Measurements from ENCODE around the gene CA6.
"Not testable (repeated sequence)": the region's sequence is repeated elsewhere in the genome, so short reads cannot be mapped to it uniquely, and the experiment has no call there.

The CA6 gene

GRCh38 chr1:8945568-8945967 lies at the start of gene CA6:
Gene CA6 (plus strand): TSS chr1:8945868. CDS start chr1:8945887, 19 bp downstream.
- no peak for DNase-seq (ENCODE audit: low read depth)

DNA sequence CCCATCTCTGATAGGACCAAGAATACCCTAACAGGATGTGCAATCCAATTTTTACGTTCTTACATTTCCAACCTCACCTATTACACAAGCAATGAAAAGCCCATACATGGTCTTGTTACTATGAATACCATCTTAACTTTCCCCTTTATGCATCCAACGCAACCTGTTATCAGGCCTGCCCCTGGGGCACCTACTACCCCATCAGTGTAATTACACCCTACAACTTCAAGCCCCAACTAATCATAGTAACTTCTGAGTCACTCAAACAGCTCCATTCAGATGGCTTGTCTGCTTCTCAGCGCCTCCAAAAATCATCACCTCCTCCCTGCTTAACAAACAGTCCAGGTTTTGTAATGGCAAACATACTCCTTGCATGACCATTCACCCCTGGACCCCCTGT lies 48.9 kb upstream of the CA6 start:
- DNase-seq (ENCODE audit: low read depth): not testable (repeated sequence)

DNA sequence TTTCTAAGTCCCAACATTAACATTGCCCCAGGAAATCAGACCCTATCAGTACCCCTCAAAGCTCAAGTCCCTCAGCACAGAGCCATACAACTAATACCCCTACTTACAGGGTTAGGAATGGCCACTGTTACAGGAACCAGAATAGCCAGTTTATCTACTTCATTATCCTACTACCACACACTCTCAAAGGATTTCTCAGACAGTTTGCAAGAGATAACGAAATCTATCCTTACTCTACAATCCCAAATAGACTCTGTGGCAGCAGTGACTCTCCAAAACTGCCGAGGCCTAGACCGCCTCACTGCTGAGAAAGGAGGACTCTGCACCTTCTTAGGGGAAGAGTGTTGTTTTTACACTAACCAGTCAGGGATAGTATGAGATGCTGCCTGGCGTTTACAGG lies 48.2 kb upstream of the CA6 start:
- not testable (repeated sequence) for DNase-seq (ENCODE audit: low read depth)

DNA sequence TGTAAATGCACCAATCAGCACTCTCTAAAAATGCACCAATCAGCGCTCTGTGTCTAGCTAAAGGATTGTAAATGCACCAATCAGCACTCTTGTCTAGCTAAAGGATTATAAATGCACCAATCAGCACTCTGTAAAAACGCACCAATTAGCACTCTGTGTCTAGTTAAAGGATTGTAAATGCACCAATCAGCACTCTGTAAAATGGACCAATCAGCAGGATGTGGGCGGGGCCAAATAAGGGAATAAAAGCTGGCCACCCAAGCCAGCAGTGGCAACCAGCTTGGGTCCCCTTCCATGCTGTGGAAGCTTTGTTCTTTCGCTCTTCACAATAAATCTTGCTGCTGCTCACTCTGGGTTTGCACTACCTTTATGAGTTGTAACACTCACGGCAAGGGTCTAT lies 47.2 kb upstream of the CA6 start:
- not testable (repeated sequence) for DNase-seq (ENCODE audit: low read depth)

DNA sequence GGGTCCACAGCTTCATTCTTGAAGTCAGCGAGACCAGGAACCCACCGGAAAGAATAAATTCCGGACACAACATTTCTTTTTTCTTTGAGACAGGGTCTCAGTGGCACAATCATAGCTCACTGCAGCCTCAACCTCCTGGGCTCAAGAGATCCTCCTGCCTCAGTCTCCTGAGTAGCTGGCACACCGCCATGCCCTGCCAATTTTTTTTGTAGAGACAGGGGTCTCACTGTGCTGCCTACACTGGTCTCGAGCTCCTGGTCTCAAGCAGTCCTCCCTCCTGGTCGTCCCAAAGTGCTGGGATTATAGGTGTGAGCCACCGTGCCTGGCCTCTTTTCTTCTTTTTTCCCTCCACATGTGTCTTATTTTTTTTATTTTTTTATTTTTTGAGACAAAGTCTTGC lies 46.6 kb upstream of the CA6 start:
- no peak for DNase-seq (ENCODE audit: low read depth)

- DNase-seq (ENCODE audit: low read depth): not testable (repeated sequence)
These were observed 45.0 kb upstream of the CA6 start for GRCh38 chr1:8900684-8901083.

DNA sequence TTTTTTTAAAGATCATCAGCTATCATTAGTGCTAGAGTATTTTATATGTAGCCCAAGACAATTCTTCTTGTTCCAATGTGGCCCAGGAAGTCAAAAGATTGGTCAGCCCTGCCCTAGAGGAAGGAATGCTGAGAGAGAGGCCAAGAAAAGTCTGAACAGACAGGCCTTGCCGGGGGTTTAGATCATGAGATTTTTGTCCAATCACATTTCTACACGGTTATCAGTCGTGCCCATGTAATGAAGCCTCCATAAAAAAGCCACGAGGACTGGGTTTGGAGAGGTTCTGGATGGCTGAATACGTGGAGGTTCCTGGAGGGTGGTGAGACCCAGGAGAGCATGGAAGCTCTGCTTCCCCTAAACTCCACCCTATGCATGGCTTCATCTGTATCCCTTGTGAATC lies 42.9 kb upstream of the CA6 start:
- no peak for DNase-seq (ENCODE audit: low read depth)

GRCh38 chr1:8903410-8903809 lies 42.3 kb upstream of the CA6 start:
- no peak for DNase-seq (ENCODE audit: low read depth)

DNA sequence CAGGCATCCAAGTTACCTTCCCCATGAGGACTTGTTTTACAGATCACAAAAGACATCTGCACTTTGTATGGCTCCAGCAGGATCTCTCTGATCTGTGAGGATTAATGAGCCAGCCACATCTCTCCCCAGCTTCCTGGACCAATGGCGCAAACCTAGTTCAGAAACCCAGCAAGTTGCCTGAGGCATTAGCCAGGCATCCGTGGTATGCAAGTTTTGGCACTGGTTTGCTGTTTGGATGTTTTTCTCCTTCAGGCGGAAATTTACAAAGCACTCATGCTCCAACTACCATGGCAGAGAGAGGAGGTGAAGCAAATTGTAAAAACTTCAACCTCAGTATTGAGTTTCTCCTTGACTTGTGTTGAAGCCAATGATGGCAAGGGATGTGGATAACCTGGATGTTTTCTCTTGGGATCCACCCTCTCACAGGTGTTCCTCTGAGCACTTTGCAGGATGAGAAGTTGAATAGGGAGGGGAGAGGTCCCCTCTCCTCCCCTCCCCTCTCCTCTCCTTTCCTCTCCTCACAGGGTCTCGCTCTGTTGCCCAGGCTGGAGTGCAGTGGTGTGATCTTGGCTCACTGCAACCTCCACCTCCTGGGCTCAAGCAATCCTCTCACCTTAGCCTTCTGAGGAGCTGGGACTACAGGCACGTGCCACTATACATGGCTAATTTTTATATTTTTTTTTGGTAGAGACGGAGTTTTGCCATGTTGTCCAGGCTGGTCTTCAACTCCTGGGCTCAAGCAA lies 41.6 kb upstream of the CA6 start:
- DNase-seq (ENCODE audit: low read depth): no peak

DNA sequence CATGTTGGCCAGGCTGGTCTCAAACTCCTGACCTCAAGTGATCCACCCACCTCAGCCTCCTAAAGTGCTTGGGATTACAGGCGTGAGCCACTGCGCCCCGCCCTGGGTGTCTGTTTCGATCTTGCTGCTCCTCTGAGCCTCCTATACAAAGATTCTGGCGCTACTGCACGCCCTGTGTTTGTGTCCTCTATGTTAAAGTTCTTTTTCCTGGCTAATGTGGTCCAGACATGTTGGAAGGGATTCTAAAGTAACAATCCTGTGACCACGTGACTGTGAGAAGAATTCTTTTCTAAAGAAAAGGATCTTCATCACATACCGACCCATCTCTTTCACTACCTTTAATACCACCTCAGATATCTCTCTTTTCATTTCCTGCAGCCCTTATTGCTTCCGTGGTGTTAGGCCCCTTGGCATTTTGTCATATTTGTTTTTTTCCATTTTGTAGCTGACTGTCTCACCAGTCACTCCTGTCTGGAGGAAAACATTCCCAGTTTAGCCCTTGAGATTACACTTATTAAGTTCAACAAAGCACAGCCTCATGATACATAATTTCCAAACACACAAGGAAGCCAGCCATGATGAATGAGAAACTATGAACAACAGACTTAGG lies 40.0 kb upstream of the CA6 start:
- no peak for DNase-seq (ENCODE audit: low read depth)

GRCh38 chr1:8908388-8909151 lies 37.1 kb upstream of the CA6 start:
- no peak for DNase-seq (ENCODE audit: low read depth)

- no peak for DNase-seq (ENCODE audit: low read depth)
These were observed 35.3 kb upstream of the CA6 start for GRCh38 chr1:8910331-8910730.

DNA sequence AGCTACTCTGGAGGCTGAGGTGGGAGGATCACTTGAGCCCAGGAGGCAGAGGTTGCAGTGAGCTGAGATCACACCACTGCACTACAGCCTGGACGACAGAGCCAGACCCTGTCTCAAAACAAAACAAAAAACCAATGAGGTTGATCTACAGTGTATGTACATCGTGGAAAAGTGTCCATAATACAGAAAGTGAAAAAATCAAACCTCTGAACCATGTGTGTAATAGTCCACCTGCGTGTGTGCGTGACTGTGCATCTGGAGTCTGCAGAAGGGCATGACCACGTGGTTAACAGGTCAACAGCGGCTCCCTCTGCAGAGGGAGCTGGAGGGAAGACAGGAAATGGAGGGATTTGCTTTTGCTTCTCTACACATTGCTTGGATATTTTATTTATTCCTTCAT lies 34.8 kb upstream of the CA6 start:
- no peak for DNase-seq (ENCODE audit: low read depth)

DNA sequence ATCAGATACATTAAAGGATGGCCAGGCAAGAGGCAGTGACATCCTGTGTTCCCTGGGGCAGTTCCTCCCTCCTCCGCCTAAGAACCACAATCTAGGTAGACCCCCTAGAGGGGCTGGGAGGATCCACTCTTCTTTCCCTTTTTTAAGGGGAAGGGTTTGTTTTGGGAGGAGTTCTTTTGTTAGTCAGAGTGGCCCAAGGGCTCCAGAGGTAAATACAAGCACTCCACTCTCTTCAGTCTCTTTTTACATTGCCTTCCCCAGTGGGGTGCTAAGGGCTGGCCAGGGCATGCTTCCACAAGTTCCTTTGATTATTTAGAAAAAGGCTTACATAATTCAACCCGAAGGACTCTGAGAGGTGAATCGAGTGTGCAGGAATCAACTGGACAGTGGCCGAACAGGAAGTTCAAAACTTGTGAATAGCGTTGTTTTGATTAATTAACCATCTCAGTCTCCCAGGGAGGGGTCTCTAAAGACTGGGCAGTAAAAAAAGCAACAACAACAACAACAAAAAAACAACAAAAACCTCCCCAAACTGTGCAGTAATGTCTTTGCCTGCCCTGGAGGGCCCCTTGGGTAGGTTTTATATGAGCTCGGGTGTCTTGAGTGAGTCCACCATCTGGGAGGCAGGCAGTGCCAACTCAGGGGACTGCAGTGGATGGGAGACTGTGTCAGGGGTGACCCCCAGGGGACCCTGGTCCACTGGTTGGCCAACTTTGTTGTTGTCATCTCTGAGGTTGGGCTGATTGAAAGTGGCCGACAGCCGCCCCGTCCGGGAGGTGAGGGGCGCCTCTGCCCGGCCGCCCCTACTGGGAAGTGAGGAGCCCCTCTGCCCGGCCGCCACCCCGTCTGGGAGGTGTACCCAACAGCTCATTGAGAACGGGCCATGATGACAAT lies 34.0 kb upstream of the CA6 start:
- DNase-seq (ENCODE audit: low read depth): no peak

DNA sequence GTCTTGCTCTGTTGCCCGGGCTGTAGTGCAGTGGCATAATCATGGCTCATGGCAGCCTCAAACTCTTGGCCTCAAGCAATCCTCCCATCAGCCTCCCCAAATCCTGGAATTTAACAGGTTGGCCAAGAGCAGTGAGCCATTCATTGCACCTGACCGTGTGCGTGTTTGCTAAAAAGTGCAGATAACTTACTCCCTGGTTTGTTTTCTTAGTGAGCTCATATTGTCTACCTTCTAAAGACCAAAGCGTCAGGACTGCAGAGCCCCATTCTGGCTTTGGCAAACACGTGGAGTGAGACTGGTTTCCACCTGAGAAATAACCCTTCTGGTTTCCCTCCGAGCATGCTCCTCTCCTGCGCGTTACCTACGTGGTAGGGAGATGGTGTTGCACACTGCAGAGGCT lies 32.2 kb upstream of the CA6 start:
- no peak for DNase-seq (ENCODE audit: low read depth)

- DNase-seq (ENCODE audit: low read depth): no peak
These were observed 31.2 kb upstream of the CA6 start for GRCh38 chr1:8914466-8914865.

- DNase-seq (ENCODE audit: low read depth): no peak
These were observed 30.2 kb upstream of the CA6 start for GRCh38 chr1:8915446-8915845.

GRCh38 chr1:8917536-8917935 lies 28.1 kb upstream of the CA6 start:
- not testable (repeated sequence) for DNase-seq (ENCODE audit: low read depth)

DNA sequence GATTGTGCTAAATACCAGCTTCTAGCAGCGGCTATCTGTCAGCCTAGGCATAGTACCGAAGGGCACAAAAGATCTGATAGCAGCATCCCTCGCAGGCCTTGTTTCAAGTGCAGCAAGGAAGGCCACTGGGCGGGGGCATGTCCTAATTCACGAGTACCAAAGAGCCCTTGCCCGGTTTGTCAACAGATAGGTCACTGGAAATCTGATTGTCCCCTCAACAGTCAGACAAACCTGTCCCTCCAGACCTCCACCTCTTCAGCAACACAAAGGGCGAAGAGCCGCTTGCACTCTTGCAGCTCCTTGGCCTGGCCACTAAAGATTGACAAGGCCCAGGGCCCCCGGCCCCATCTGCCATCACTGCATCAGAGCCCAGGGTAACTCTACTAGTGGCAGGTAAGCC lies 22.7 kb upstream of the CA6 start:
- no peak for DNase-seq (ENCODE audit: low read depth)

GRCh38 chr1:8925406-8925805 lies 20.3 kb upstream of the CA6 start:
- DNase-seq (ENCODE audit: low read depth): no peak

DNA sequence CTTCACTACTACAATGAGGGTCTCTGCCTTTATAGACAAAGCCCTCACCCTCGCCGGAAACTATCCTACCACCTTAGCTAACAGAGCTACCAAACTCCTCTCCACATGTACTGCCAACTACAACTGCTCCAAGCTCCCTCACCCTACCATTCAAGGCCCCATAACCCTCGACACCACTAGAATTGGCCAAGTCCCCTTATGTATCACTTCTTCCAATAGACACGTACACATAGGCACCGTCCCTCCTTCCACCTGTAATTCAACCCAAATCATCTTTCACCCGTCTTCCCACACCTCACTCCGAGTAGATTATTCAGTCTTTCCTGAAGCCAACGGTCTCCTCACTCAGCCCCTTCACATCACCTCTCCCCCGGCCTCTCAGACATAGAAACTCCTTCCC lies 19.7 kb upstream of the CA6 start:
- no peak for DNase-seq (ENCODE audit: low read depth)
